HepG2 (cell line): ENCODE data around the gene DPH7. TPM values are rescaled to one million over a fixed set of nuclear protein-coding genes. Genes with fewer than 3 reads are reported as not detected.

Experiments used
- CBX1 ChIP-seq: IDR thresholded peaks from one replicate; pipeline ENCODE4 v1.6.1; 2016; ENCODE audit warnings: antibody characterized with exemption, low read depth
- FIP1L1 ChIP-seq: fragments of 200-400 bp; formaldehyde crosslinking; IDR thresholded peaks from 2 replicates; pipeline ENCODE4 v1.6.1; 2018; ENCODE audit warnings: low read depth, mild to moderate bottlenecking, low read length, moderate library complexity, borderline replicate concordance; ENCODE audit not compliant: insufficient read depth
- HOXA3 ChIP-seq: sonication (generic); formaldehyde crosslinking; IDR thresholded peaks from 2 replicates; pipeline ENCODE4 v1.5.0; 2020; ENCODE audit warnings: missing genetic modification reagents
- IRF2 ChIP-seq: IDR thresholded peaks from 2 replicates; pipeline ENCODE4 v1.6.1; 2018; ENCODE audit warnings: missing genetic modification reagents, missing compliant biosample characterization
- NFE2L1 ChIP-seq: sonication (generic); formaldehyde crosslinking; IDR thresholded peaks from 2 replicates; pipeline ENCODE4 v1.4.0; 2020; ENCODE audit warnings: missing genetic modification reagents, mild to moderate bottlenecking, borderline replicate concordance
- PRDM15 ChIP-seq: sonication (generic); formaldehyde crosslinking; IDR thresholded peaks from 2 replicates; pipeline ENCODE4 v1.4.0; 2020; ENCODE audit warnings: missing genetic modification reagents
- SALL2 ChIP-seq: sonication (generic); formaldehyde crosslinking; IDR thresholded peaks from 2 replicates; pipeline ENCODE4 v1.8.1; 2023; ENCODE audit warnings: mild to moderate bottlenecking, missing genetic modification reagents, inconsistent platforms
- SP4 ChIP-seq: sonication (generic); formaldehyde crosslinking; IDR thresholded peaks from 2 replicates; pipeline ENCODE4 v1.8.1; 2023; ENCODE audit warnings: mild to moderate bottlenecking, missing genetic modification reagents
- TFDP2 ChIP-seq: sonication (generic); formaldehyde crosslinking; IDR thresholded peaks from 2 replicates; pipeline ENCODE4 v1.4.0; 2020; ENCODE audit warnings: missing genetic modification reagents
- ZNF343 ChIP-seq: sonication (generic); formaldehyde crosslinking; IDR thresholded peaks from 2 replicates; pipeline ENCODE4 v1.4.0; 2020; ENCODE audit warnings: mild to moderate bottlenecking, missing genetic modification reagents
- ZNF543 ChIP-seq: sonication (generic); formaldehyde crosslinking; IDR thresholded peaks from 2 replicates; pipeline ENCODE4 v1.4.0; 2020; ENCODE audit warnings: mild to moderate bottlenecking, missing genetic modification reagents
- ZNF563 ChIP-seq: sonication (generic); formaldehyde crosslinking; IDR thresholded peaks from 2 replicates; pipeline ENCODE4 v1.8.0; 2022; ENCODE audit warnings: mild to moderate bottlenecking, moderate library complexity, missing genetic modification reagents
- ZNF746 ChIP-seq: sonication (generic); formaldehyde crosslinking; IDR thresholded peaks from 2 replicates; pipeline ENCODE4 v1.8.0; 2022; ENCODE audit warnings: mild to moderate bottlenecking, missing genetic modification reagents
- ZNF776 ChIP-seq: sonication (generic); formaldehyde crosslinking; IDR thresholded peaks from 2 replicates; pipeline ENCODE4 v1.4.0; 2020; ENCODE audit warnings: mild to moderate bottlenecking, missing genetic modification reagents
- ZNF839 ChIP-seq: sonication (generic); formaldehyde crosslinking; IDR thresholded peaks from 2 replicates; pipeline ENCODE4 v1.4.0; 2020; ENCODE audit warnings: missing genetic modification reagents, mild to moderate bottlenecking, borderline replicate concordance
- polyA plus RNA-seq, 8 experiments: library from polyadenylated mRNA; depleted of rRNA in 3 of 8; stranded (reverse) in 7 of 8; unstranded in 1 of 8; fragments of >200 nt; fragmentation: Illumina TruSeq in 4 of 8; extraction: Trizol in 4 of 8; gene quantifications; 2 replicates each; pipeline versions ENCODE4 v1.2.1 to v1.2.3, GENCODE V29; 2011 to 2016; ENCODE audit warnings: low read depth in 4 of 8, missing spikeins in 1 of 8, mixed read lengths in 1 of 8; ENCODE audit not compliant: insufficient read depth in 1 of 8
- total RNA-seq, 5 experiments: library from RNA; depleted of rRNA; stranded (reverse); fragments of >200 nt; fragmentation: Illumina TruSeq; extraction: Trizol; gene quantifications; 2 replicates each; pipeline ENCODE4 v1.2.3, GENCODE V29; 2016; ENCODE audit warnings: low read depth in 1 of 5
- TF ChIP-seq, protein P1 (sequence below): sonication (generic); formaldehyde crosslinking; IDR thresholded peaks from 2 replicates; pipeline ENCODE4 v1.8.1; 2023; ENCODE audit warnings: missing genetic modification reagents, mild to moderate bottlenecking, borderline replicate concordance
- TF ChIP-seq, protein P2 (sequence below): sonication (generic); formaldehyde crosslinking; IDR thresholded peaks from 2 replicates; pipeline ENCODE4 v1.4.0; 2020; ENCODE audit warnings: missing genetic modification reagents
- TF ChIP-seq, protein P3 (sequence below): sonication (generic); formaldehyde crosslinking; IDR thresholded peaks from 2 replicates; pipeline ENCODE4 v1.4.0; 2020; ENCODE audit warnings: missing genetic modification reagents

The DPH7 gene
- total and polyA plus RNA-seq, 2 of the 13 experiments (the other 11 are each of a cell fraction or from before 2014, with no cell fraction given): 27.6 to 31.6 TPM

- TF ChIP-seq PRDM15 (CRISPR knock-in tag): no peak
- TF ChIP-seq ZNF746 (CRISPR knock-in tag): no peak
- TF ChIP-seq ZNF776 (CRISPR knock-in tag): 0 out of 2 replicates have a peak, but pooled peaks have one; percentile 47
- TF ChIP-seq ZNF543 (CRISPR knock-in tag): no peak
- TF ChIP-seq, protein P1, sequence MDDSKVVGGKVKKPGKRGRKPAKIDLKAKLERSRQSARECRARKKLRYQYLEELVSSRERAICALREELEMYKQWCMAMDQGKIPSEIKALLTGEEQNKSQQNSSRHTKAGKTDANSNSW: peak; percentile 54; the same call in 1 of the 2 replicates
- TF ChIP-seq ZNF563: 0 out of 2 replicates have a peak, but pooled peaks have one; percentile 49
- TF ChIP-seq, protein P2, sequence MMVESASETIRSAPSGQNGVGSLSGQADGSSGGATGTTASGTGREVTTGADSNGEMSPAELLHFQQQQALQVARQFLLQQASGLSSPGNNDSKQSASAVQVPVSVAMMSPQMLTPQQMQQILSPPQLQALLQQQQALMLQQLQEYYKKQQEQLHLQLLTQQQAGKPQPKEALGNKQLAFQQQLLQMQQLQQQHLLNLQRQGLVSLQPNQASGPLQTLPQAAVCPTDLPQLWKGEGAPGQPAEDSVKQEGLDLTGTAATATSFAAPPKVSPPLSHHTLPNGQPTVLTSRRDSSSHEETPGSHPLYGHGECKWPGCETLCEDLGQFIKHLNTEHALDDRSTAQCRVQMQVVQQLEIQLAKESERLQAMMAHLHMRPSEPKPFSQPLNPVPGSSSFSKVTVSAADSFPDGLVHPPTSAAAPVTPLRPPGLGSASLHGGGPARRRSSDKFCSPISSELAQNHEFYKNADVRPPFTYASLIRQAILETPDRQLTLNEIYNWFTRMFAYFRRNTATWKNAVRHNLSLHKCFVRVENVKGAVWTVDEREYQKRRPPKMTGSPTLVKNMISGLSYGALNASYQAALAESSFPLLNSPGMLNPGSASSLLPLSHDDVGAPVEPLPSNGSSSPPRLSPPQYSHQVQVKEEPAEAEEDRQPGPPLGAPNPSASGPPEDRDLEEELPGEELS (CRISPR knock-in tag): no peak
- peak; percentile 24; the same call in 1 of the 2 replicates for TF ChIP-seq SALL2 (CRISPR knock-in tag)
- TF ChIP-seq NFE2L1 (CRISPR knock-in tag): no peak
- TF ChIP-seq SP4 (CRISPR knock-in tag): peak; percentile 67
- TF ChIP-seq, protein P3, sequence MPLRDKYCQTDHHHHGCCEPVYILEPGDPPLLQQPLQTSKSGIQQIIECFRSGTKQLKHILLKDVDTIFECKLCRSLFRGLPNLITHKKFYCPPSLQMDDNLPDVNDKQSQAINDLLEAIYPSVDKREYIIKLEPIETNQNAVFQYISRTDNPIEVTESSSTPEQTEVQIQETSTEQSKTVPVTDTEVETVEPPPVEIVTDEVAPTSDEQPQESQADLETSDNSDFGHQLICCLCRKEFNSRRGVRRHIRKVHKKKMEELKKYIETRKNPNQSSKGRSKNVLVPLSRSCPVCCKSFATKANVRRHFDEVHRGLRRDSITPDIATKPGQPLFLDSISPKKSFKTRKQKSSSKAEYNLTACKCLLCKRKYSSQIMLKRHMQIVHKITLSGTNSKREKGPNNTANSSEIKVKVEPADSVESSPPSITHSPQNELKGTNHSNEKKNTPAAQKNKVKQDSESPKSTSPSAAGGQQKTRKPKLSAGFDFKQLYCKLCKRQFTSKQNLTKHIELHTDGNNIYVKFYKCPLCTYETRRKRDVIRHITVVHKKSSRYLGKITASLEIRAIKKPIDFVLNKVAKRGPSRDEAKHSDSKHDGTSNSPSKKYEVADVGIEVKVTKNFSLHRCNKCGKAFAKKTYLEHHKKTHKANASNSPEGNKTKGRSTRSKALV (CRISPR knock-in tag): 0 out of 2 replicates have a peak, but pooled peaks have one; percentile 15
- no peak for TF ChIP-seq FIP1L1
- peak; percentile 37 for TF ChIP-seq HOXA3
- TF ChIP-seq ZNF839: no peak
- TF ChIP-seq TFDP2 (CRISPR knock-in tag): 0 out of 2 replicates have a peak, but pooled peaks have one; percentile 28
- no peak for TF ChIP-seq IRF2
- no peak for TF ChIP-seq CBX1
- no peak for TF ChIP-seq ZNF343 (CRISPR knock-in tag)
Observed at GRCh38 chr9:137605121-137606004, 26.6 kb upstream of the DPH7 start, which contains the start of gene ARRDC1 (continued).
